Measurements from ENCODE around the gene PTX4. TPM values are rescaled to one million over a fixed set of nuclear protein-coding genes. Genes with fewer than 3 reads are reported as not detected.

PTX4 gene
- total RNA-seq, 4 donors from 2014 or later = 0.40 TPM; not detected in 3

DNA sequence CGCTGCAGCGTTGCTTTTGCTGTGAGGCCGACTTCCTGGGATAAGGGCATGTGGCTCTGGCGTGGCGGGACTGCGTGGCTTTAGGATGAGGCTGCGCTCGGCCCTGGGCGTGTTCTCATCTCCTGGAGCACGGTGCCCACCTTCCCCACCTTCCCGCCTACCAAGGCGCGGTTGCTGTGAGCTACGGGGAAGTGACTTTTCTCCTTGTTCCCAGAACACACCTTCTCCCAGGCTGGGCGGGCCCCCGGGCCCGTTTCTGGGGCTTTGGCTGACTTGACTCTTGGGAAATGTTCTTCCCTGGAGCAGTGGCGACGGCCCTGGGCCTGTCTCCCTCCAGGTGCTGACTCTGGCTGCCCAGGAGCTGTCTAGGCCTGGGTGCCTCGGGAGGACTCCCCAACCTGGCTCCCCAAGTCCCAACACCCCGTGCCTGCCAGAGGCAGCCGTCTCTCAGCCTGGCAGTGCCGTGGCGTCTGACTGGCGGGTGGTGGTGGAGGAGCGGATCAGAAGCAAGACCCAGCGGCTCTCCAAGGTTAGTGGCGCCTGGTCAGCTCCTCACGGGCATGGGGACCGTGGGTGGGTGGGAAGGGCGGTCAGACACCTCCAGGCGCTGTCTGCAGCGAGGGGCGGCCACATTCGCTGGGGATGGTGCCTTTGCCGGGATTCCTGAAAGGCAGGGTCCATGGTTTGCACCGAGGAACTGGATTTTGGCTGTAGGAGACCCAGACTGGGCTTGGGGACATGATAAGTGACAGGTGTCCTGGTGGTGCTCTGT, 16.5 kb upstream of the PTX4 start:
- Histone ChIP-seq H3K27me3 (no peaks in the 10 kb centered on the region), H3K9me3 (no peaks in the 10 kb centered on the region), H3K36me3 (peaks cover 0 to 91% of the 10 kb centered on the region in 2 donors), H3K4me3 (no peak overlapping the region), H3K27ac (no peak overlapping the region), H3K4me1 (peaks cover 0 to 19% (median 15%) of the 10 kb centered on the region in 3 donors)
- TF ChIP-seq POLR2AphosphoS5 (IDR thresholded peaks at IDR 0.05) (no peak), POLR2A (IDR thresholded peaks at IDR 0.05) (no peak), EP300 (IDR thresholded peaks at IDR 0.05) (no peak)
- TF ChIP-seq, protein P1, sequence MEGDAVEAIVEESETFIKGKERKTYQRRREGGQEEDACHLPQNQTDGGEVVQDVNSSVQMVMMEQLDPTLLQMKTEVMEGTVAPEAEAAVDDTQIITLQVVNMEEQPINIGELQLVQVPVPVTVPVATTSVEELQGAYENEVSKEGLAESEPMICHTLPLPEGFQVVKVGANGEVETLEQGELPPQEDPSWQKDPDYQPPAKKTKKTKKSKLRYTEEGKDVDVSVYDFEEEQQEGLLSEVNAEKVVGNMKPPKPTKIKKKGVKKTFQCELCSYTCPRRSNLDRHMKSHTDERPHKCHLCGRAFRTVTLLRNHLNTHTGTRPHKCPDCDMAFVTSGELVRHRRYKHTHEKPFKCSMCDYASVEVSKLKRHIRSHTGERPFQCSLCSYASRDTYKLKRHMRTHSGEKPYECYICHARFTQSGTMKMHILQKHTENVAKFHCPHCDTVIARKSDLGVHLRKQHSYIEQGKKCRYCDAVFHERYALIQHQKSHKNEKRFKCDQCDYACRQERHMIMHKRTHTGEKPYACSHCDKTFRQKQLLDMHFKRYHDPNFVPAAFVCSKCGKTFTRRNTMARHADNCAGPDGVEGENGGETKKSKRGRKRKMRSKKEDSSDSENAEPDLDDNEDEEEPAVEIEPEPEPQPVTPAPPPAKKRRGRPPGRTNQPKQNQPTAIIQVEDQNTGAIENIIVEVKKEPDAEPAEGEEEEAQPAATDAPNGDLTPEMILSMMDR (IDR thresholded peaks at IDR 0.05) = no peak
- WGBS, 2 donors (ENCODE audit: low coverage in 1 of 2) = 96 to 100% methylated on average over 3 to 5 of the region's 37 CpGs
- no peak for ATAC-seq

DNA sequence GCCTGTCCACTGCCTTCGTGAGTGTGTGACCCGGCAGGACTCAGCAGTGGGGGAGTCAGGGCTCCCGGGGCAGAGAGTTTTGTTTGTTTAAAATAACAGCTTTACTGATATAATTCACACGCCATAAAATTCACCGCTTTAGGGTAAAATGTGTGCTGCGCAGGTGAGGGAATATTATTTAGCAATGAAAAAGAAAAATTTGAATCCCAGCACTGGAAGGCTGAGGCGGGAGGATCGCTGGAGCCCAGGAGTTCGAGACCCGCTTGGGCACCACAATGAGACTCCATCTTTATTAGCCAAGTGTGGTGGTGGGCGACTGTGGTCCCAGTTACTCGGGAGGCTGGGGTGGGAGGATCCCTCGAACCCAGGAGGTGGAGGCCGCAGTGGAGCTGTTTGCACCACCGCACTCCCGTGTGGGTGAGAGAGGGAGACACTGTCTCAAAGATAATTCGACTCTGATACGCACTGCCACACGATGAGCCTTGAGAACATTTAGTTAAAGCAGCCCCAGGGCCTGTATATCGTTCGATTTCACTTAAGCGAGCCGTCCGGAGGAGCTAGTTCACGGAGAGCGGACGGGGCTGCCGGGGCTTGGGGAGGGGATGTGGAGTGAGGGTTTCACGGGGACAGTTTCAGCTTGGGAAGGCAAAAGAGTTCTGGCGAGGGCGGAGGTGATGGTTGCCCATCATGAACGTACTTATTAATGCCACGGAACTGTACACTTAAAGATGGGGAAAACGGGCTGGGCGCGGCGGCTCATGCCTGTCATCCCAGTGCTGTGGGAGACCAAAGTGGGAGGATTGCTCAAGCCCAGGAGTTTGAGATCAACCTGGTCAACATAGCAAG, 14.6 kb upstream of the PTX4 start:
- Histone ChIP-seq H3K36me3 (peaks cover 0 to 91% of the 10 kb centered on the region in 2 donors), H3K4me1 (no peaks in the 10 kb centered on the region), H3K27ac (no peak overlapping the region), H3K9me3 (no peaks in the 10 kb centered on the region), H3K27me3 (no peaks in the 10 kb centered on the region), H3K4me3 (no peak overlapping the region)
- WGBS, 2 donors (ENCODE audit: low coverage in 1 of 2) = 33 to 92% methylated on average over 1 to 37 of the region's 37 CpGs
- TF ChIP-seq POLR2A (IDR thresholded peaks at IDR 0.05) (no peak), POLR2AphosphoS5 (IDR thresholded peaks at IDR 0.05) (no peak), EP300 (IDR thresholded peaks at IDR 0.05) (no peak)
- TF ChIP-seq, protein P1 (IDR thresholded peaks at IDR 0.05) = no peak
- no peak for ATAC-seq

DNA sequence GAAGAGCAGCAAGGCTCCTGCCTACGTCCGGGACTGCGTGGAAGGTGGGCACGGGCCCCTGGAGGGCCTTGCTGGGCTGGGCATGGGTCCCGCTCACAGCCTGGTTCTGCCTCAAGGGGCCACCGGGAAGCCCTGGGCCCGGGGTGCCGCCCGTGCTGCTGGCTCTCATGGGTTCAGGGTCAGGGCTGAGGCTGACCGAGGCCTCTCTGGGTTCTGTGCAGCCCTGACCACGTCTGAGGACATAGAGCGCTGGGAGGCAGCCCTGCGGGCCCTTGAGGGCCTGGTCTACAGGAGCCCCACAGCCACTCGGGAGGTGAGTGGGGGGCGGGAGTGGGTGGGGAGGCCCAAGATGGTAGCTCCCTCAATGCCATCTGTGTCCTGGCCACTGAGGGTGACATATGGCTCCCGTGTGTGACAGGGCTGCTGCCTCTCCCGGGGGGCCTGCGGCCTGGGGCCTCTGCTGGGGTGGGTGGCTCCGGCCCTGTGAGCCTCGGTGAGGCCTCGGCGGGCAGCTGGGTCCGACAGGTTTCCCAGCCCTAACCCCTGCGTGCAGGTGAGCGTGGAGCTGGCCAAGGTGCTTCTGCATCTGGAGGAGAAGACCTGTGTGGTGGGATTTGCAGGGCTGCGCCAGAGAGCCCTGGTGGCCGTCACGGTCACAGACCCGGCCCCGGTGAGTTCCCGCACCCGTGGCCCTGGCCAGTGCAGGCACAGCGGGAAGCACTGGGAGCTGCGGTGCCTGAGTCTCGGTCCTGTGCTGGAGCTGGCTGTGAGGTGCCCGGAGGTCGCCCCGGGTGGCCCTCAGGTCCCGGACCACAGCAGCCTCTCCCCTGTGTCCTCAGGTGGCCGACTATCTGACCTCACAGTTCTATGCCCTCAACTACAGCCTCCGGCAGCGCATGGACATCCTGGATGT, 13.6 kb upstream of the PTX4 start:
- TF ChIP-seq POLR2A (IDR thresholded peaks at IDR 0.05) (no peak), POLR2AphosphoS5 (IDR thresholded peaks at IDR 0.05) (no peak), EP300 (IDR thresholded peaks at IDR 0.05) (no peak)
- TF ChIP-seq, protein P1 (IDR thresholded peaks at IDR 0.05) = no peak
- Histone ChIP-seq H3K36me3 (peaks cover 0 to 94% of the 10 kb centered on the region in 2 donors), H3K4me1 (no peaks in the 10 kb centered on the region), H3K27ac (no peak overlapping the region), H3K27me3 (no peaks in the 10 kb centered on the region), H3K9me3 (no peaks in the 10 kb centered on the region), H3K4me3 (no peak overlapping the region)
- ATAC-seq = no peak
- WGBS, 2 donors (ENCODE audit: low coverage in 1 of 2) = no CpG with 5 or more reads among the region's 42 CpGs

DNA sequence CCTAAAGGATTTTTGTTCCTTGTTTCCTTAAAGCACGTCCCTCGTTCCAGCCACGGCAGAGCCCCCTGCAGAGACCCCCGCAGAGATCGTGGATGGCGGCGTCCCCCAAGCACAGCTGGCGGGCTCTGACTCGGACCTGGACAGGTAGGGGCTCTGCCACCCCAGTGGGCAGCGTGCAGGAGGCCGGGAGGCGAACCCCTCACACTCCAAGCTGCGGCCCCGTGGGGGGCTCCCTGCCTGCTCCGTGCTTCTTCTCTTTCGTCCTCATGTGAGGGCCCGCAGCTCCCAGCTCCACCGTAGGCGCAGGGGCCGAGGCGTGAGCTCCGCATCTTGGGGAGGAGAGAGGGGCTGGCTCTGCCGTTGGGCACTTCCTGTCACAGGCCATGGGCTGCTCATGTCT, 12.9 kb upstream of the PTX4 start:
- H3K9me3 ChIP-seq = no peaks in the 10 kb centered on the region
- TF ChIP-seq POLR2A (IDR thresholded peaks at IDR 0.05) = no peak
- TF ChIP-seq POLR2AphosphoS5 (IDR thresholded peaks at IDR 0.05) = no peak
- TF ChIP-seq, protein P1 (IDR thresholded peaks at IDR 0.05) = no peak
- TF ChIP-seq EP300 (IDR thresholded peaks at IDR 0.05) = no peak
- WGBS, 2 donors (ENCODE audit: low coverage in 1 of 2) = 100% methylated on average over 1 of the region's 23 CpGs; no CpG with 5 or more reads in 1 of the 2 donors
- no peak for ATAC-seq
- H3K27ac ChIP-seq = no peak overlapping the region
- H3K4me3 ChIP-seq = no peak overlapping the region
- peaks cover 0 to 94% of the 10 kb centered on the region in 2 donors for H3K36me3 ChIP-seq
- H3K4me1 ChIP-seq = no peaks in the 10 kb centered on the region
- H3K27me3 ChIP-seq = no peaks in the 10 kb centered on the region

Measured in gastroesophageal sphincter (tissue), 4 donors.